Uterus (tissue), 4 donors: ENCODE results near the gene LHPP. TPM values are rescaled to one million over a fixed set of nuclear protein-coding genes. Genes with fewer than 3 reads are reported as not detected.

ENCODE experiments used
- DNase-seq, 2 donors: peaks; one replicate each; pipeline ENCODE4 v3.0.0-alpha.2; 2019 to 2020
- H3K27ac ChIP-seq, 2 donors: fragments of 200-600 bp; sonication (generic); 1 replicate in 1 of 2; 2 replicates in 1 of 2; pipeline ENCODE4 v1.5.1; 2016 to 2018
- H3K27me3 ChIP-seq, 2 donors: fragments of 200-600 bp; sonication (generic); one replicate each; pipeline ENCODE4 v1.5.1; 2018 to 2019; ENCODE audit warnings: control low read depth in 1 of 2
- H3K36me3 ChIP-seq, 2 donors: fragments of 200-600 bp; sonication (generic); one replicate each; pipeline ENCODE4 v1.5.1; 2019; ENCODE audit warnings: control low read depth in 1 of 2
- H3K4me1 ChIP-seq, 2 donors: fragments of 200-600 bp; sonication (generic); one replicate each; pipeline ENCODE4 v1.5.1; 2018 to 2019; ENCODE audit warnings: control low read depth in 1 of 2
- H3K4me3 ChIP-seq, 2 donors: fragments of 200-600 bp; sonication (generic); 1 replicate in 1 of 2; 2 replicates in 1 of 2; pipeline ENCODE4 v1.5.1; 2018 to 2019; ENCODE audit warnings: mild to moderate bottlenecking in 1 of 2
- H3K9me3 ChIP-seq, 2 donors: fragments of 200-600 bp; sonication (generic); one replicate each; pipeline ENCODE4 v1.5.1; 2019; ENCODE audit warnings: control low read depth in 1 of 2
- CTCF ChIP-seq, 4 experiments: fragments of 200-600 bp in 2 of 4; fragments of 450-650 bp in 2 of 4; sonication (generic) in 2 of 4; IDR thresholded peaks; one replicate each; pipeline ENCODE4 v1.5.1; 2016 to 2019; ENCODE audit warnings: antibody characterized with exemption in 4 of 4, mild to moderate bottlenecking in 2 of 4, moderate library complexity in 1 of 4
- POLR2A ChIP-seq, 2 donors: fragments of 450-650 bp; IDR thresholded peaks; one replicate each; pipeline ENCODE4 v1.6.1; 2016; ENCODE audit warnings: antibody characterized with exemption in 2 of 2, mild to moderate bottlenecking in 1 of 2, moderate library complexity in 1 of 2
- intact Hi-C: fragments of 100-400 bp; cut with DNase I; formaldehyde crosslinking; loops from one replicate; pipeline ENCODE4 v1.15.1; 2023; ENCODE audit warnings: low total_unique reads
- total RNA-seq, 4 donors: library from RNA; depleted of rRNA in 3 of 4; stranded (reverse); fragments of >200 nt in 3 of 4; gene quantifications; one replicate each; pipeline versions ENCODE4 v1.1.0 to v1.2.4, GENCODE V29; 2014 to 2023
- donor health status: DM: yes; HTN: yes; CAD: no.

The LHPP gene
- total RNA-seq, 4 donors from 2014 or later: 0.51 to 23.2 (median 15.3) TPM; not detected in 1

DNA sequence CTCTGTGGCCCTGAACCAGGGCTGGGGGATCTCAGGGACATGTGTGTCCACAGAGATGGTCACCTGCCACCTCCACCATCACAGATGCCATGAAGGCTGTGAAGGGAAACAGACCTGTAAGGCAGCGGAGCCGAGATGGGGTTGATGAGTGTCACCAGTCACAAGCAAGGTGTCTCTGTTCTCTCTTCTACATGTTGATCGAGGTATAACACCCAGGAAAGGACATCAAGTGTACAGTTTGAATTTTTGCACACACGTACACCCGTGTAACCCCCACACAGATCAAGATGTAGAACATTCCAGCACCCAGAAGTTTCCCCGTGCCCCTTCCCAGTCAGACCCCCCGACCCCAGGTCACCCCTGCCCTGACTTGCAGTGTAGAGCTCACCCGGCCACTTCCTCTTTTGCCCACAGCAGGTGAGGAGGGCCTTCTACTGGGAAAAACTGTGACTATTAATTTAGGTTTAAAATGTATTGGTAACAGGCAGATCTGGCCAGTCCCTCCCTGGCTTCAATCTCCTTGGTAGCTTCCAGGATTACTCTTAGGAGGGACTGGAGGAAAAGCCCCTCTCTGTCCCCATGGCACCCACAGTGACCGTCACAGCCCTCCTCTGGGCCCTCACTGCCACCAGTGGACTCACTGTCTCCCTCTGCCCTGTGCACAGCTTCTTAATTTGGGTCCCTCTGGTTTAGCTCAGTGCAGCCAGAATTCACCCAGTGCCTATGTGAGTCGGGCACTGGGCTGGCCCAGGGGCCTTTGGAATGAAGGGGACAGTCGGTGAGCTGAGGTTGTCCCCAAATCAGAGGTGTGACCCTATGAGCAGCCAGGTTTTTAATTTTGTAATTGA lies 108.2 kb downstream of the LHPP start:
- Histone ChIP-seq H3K27ac (no peak overlapping the region), H3K36me3 (no peaks in the 10 kb centered on the region), H3K4me1 (no peaks in the 10 kb centered on the region), H3K4me3 (no peak overlapping the region), H3K27me3 (no peaks in the 10 kb centered on the region), H3K9me3 (no peaks in the 10 kb centered on the region)
- intact Hi-C loops: no loop called here
- DNase-seq: no peak
- TF ChIP-seq POLR2A (IDR thresholded peaks at IDR 0.05): no peak
- no peak for TF ChIP-seq CTCF (IDR thresholded peaks at IDR 0.05)

GRCh38 chr10:124570646-124571045 lies 109.0 kb downstream of the LHPP start:
- Histone ChIP-seq H3K4me1 (no peaks in the 10 kb centered on the region), H3K9me3 (no peaks in the 10 kb centered on the region), H3K27ac (no peak overlapping the region), H3K27me3 (no peaks in the 10 kb centered on the region), H3K4me3 (no peak overlapping the region), H3K36me3 (no peaks in the 10 kb centered on the region)
- TF ChIP-seq CTCF (IDR thresholded peaks at IDR 0.05) (no peak), POLR2A (IDR thresholded peaks at IDR 0.05) (no peak)
- intact Hi-C loops: no loop called here
- no peak for DNase-seq

DNA sequence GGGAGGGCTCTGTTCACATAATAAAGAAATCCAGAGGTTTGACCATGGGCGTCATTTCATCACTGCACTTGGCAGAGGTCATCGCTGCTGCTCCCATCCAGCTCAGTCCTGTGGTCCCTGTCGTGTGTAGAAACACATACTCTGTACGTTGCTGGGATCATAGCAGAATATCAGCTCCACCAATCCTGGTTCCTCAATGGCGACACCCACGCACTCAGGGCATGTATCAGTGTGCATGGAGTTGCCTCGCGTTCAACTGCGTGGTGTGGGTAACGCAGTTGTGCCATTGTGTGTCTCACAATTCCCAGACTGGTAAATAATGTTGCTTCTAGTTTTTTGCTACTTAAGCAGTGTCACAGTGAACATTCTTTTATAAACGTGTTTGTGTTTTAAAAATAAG lies 111.1 kb downstream of the LHPP start:
- Histone ChIP-seq H3K4me1 (no peaks in the 10 kb centered on the region), H3K36me3 (no peaks in the 10 kb centered on the region), H3K27me3 (no peaks in the 10 kb centered on the region), H3K27ac (no peak overlapping the region), H3K9me3 (no peaks in the 10 kb centered on the region), H3K4me3 (no peak overlapping the region)
- intact Hi-C loops: no loop called here
- TF ChIP-seq POLR2A (IDR thresholded peaks at IDR 0.05) (no peak), CTCF (IDR thresholded peaks at IDR 0.05) (no peak)
- DNase-seq: no peak

DNA sequence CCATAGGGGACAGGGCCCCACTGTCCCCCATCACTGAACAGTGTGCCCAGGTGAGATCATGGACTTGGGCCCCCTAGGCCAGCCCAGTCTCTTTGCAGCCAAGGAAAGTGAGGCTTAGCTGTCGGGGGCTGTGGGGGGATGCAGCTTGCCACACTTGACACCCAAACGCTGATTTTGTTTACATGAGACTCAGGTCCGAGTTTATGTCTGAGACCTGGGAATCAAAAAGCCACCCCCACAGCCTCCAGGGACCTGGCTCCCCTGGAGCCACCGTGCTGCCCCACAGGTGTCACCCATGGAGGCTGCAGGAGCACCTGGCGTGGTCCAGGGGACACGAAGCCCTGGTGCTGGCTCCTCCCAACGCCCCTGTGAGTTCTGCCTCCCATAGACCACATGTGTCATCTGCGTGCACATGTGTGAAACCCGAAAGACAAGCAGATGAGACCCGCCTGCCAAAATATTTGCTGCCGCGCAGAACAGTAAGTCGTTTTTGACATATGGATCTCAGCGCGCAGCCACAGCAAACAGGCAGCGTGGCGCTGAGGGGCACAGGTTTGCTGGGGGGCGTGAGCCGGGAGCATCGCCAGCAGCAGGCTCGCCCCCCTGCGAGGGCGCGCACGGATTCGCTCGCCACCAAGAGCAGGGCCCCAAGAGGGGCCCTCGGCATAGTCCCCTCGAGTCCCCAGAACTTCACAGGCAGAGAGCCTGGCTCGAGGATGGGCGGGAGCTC lies 112.3 kb downstream of the LHPP start:
- no peaks in the 10 kb centered on the region for H3K9me3 ChIP-seq
- H3K27me3 ChIP-seq: no peaks in the 10 kb centered on the region
- TF ChIP-seq CTCF (IDR thresholded peaks at IDR 0.05) (no peak), POLR2A (IDR thresholded peaks at IDR 0.05) (no peak)
- no peak overlapping the region for H3K4me3 ChIP-seq
- H3K36me3 ChIP-seq: no peaks in the 10 kb centered on the region
- intact Hi-C loops: no loop called here
- H3K4me1 ChIP-seq: no peaks in the 10 kb centered on the region
- no peak for DNase-seq
- no peak overlapping the region for H3K27ac ChIP-seq

DNA sequence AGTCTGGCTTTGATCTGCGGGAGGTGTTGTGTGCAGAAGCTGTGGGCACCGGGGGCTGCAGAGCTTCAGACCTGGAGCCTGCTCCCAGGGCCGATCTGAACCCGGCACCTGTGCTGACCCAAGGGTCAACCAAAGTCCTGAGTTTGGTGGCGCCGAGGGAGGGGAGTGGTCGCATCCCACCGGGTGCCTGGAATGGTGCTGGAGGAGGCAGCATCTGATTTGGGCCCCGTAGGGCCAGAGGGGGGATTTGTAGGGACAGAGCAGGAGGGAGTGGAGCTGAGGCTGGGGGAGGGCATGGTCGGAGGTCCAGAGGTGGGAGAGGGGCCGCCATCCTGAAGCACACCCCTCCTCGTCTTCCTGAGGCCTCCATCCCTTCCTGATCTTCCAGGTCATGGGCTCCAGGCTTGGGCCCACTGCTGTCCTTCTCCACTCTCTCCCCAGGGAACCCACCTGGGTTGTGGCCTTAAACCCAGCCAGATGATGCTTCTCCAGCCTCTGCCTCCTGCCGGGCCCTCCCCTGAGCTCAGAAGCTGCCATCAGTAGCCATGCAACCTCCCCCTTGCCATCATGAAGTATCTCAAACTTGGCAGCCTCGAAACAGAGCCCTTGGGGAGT lies 112.9 kb downstream of the LHPP start:
- no peak for DNase-seq
- H3K36me3 ChIP-seq: no peaks in the 10 kb centered on the region
- H3K9me3 ChIP-seq: no peaks in the 10 kb centered on the region
- no peaks in the 10 kb centered on the region for H3K27me3 ChIP-seq
- no peak overlapping the region for H3K4me3 ChIP-seq
- TF ChIP-seq CTCF (IDR thresholded peaks at IDR 0.05) (no peak), POLR2A (IDR thresholded peaks at IDR 0.05) (no peak)
- no peaks in the 10 kb centered on the region for H3K4me1 ChIP-seq
- intact Hi-C loops: no loop called here
- no peak overlapping the region for H3K27ac ChIP-seq
